HepG2 (cell line): ENCODE data around the gene HYOU1. TPM values are rescaled to one million over a fixed set of nuclear protein-coding genes. Genes with fewer than 3 reads are reported as not detected.

Experiments used
- EHMT2 ChIP-seq: fragments of 200-600 bp; sonication (generic); IDR thresholded peaks from 2 replicates; pipeline ENCODE4 v1.7.0; 2017; ENCODE audit warnings: antibody characterized with exemption, low read depth, low read length, borderline replicate concordance
- GTF2F1 ChIP-seq: fragments of 150-350 bp; IDR thresholded peaks from 2 replicates; pipeline ENCODE4 v1.6.1; 2014; ENCODE audit warnings: low read length
- GZF1 ChIP-seq: sonication (generic); formaldehyde crosslinking; IDR thresholded peaks from 2 replicates; pipeline ENCODE4 v1.5.1; 2020; ENCODE audit warnings: mild to moderate bottlenecking, missing genetic modification reagents
- HDAC1 ChIP-seq: sonication (generic); formaldehyde crosslinking; IDR thresholded peaks from 2 replicates; pipeline ENCODE4 v1.5.1; 2020; ENCODE audit warnings: mild to moderate bottlenecking, missing genetic modification reagents
- HNRNPUL1 ChIP-seq: fragments of 200-400 bp; formaldehyde crosslinking; IDR thresholded peaks from 2 replicates; pipeline ENCODE4 v1.6.1; 2017; ENCODE audit warnings: low read depth, mild to moderate bottlenecking, low read length, moderate library complexity
- HOXA9 ChIP-seq: sonication (generic); formaldehyde crosslinking; IDR thresholded peaks from 2 replicates; pipeline ENCODE4 v1.8.1; 2022; ENCODE audit warnings: missing genetic modification reagents, mild to moderate bottlenecking, moderate library complexity, borderline replicate concordance
- KAT2B ChIP-seq: fragments of 150-350 bp; IDR thresholded peaks from 2 replicates; pipeline ENCODE4 v1.6.1; 2014; ENCODE audit warnings: low read depth, low read length, borderline replicate concordance
- MXI1 ChIP-seq: IDR thresholded peaks from 3 replicates; pipeline ENCODE4 v1.6.1; 2012; ENCODE audit warnings: low read depth, low read length, inconsistent platforms, borderline replicate concordance
- NFIC ChIP-seq: IDR thresholded peaks from 2 replicates; pipeline ENCODE4 v1.6.1; 2012; ENCODE audit warnings: mild to moderate bottlenecking, low read length, inconsistent platforms
- NFKBIZ ChIP-seq: IDR thresholded peaks from 2 replicates; pipeline ENCODE4 v1.6.1; 2018; ENCODE audit warnings: missing genetic modification reagents, missing compliant biosample characterization
- NONO ChIP-seq, 2 experiments: fragments of 450-650 bp in 1 of 2; sonication (generic) in 1 of 2; formaldehyde crosslinking in 1 of 2; IDR thresholded peaks in 1 of 2; conservative IDR thresholded peaks in 1 of 2; 2 replicates each; pipeline versions ENCODE4 v1.6.1 to v1.8.0; 2017 to 2022; ENCODE audit warnings: mild to moderate bottlenecking in 1 of 2, missing genetic modification reagents in 1 of 2, moderate library complexity in 1 of 2
- SMAD1 ChIP-seq: sonication (generic); formaldehyde crosslinking; IDR thresholded peaks from 2 replicates; pipeline ENCODE4 v1.4.0; 2020; ENCODE audit warnings: missing genetic modification reagents, low read depth, mild to moderate bottlenecking, borderline replicate concordance
- STAT5B ChIP-seq: sonication (generic); formaldehyde crosslinking; IDR thresholded peaks from 2 replicates; pipeline ENCODE4 v1.4.0; 2020; ENCODE audit warnings: missing genetic modification reagents
- TRIM24 ChIP-seq: sonication (generic); formaldehyde crosslinking; IDR thresholded peaks from 2 replicates; pipeline ENCODE4 v1.8.0; 2022; ENCODE audit warnings: mild to moderate bottlenecking, missing genetic modification reagents
- U2AF2 ChIP-seq: fragments of 200-400 bp; formaldehyde crosslinking; IDR thresholded peaks from 2 replicates; pipeline ENCODE4 v1.6.1; 2017; ENCODE audit warnings: low read depth, mild to moderate bottlenecking, low read length
- ZFP82 ChIP-seq: sonication (generic); formaldehyde crosslinking; IDR thresholded peaks from 2 replicates; pipeline ENCODE4 v1.5.1; 2020; ENCODE audit warnings: mild to moderate bottlenecking, missing genetic modification reagents, borderline replicate concordance
- ZNF160 ChIP-seq: sonication (generic); formaldehyde crosslinking; IDR thresholded peaks from 2 replicates; pipeline ENCODE4 v1.8.0; 2022; ENCODE audit warnings: mild to moderate bottlenecking, inconsistent platforms, missing genetic modification reagents
- ZNF33A ChIP-seq: sonication (generic); formaldehyde crosslinking; IDR thresholded peaks from 2 replicates; pipeline ENCODE4 v1.5.1; 2020; ENCODE audit warnings: missing genetic modification reagents, mild to moderate bottlenecking, moderate library complexity, borderline replicate concordance
- ZNF569 ChIP-seq: sonication (generic); formaldehyde crosslinking; IDR thresholded peaks from 2 replicates; pipeline ENCODE4 v1.5.0; 2020; ENCODE audit warnings: mild to moderate bottlenecking, missing genetic modification reagents, moderate library complexity, borderline replicate concordance
- ZNF652 ChIP-seq: IDR thresholded peaks from 2 replicates; pipeline ENCODE4 v1.6.1; 2016; ENCODE audit warnings: low read depth, borderline replicate concordance
- ZSCAN22 ChIP-seq: sonication (generic); formaldehyde crosslinking; IDR thresholded peaks from 2 replicates; pipeline ENCODE4 v1.4.0; 2020; ENCODE audit warnings: mild to moderate bottlenecking, missing genetic modification reagents
- polyA plus RNA-seq, 8 experiments: library from polyadenylated mRNA; depleted of rRNA in 3 of 8; stranded (reverse) in 7 of 8; unstranded in 1 of 8; fragments of >200 nt; fragmentation: Illumina TruSeq in 4 of 8; extraction: Trizol in 4 of 8; gene quantifications; 2 replicates each; pipeline versions ENCODE4 v1.2.1 to v1.2.3, GENCODE V29; 2011 to 2016; ENCODE audit warnings: low read depth in 4 of 8, missing spikeins in 1 of 8, mixed read lengths in 1 of 8; ENCODE audit not compliant: insufficient read depth in 1 of 8
- total RNA-seq, 5 experiments: library from RNA; depleted of rRNA; stranded (reverse); fragments of >200 nt; fragmentation: Illumina TruSeq; extraction: Trizol; gene quantifications; 2 replicates each; pipeline ENCODE4 v1.2.3, GENCODE V29; 2016; ENCODE audit warnings: low read depth in 1 of 5
- TF ChIP-seq, protein P1 (sequence below): sonication (generic); formaldehyde crosslinking; IDR thresholded peaks from 2 replicates; pipeline ENCODE4 v1.5.0; 2020; ENCODE audit warnings: missing genetic modification reagents, mild to moderate bottlenecking, borderline replicate concordance
- TF ChIP-seq, protein P2 (sequence below): sonication (generic); formaldehyde crosslinking; IDR thresholded peaks from 2 replicates; pipeline ENCODE4 v1.8.1; 2023; ENCODE audit warnings: mild to moderate bottlenecking, moderate library complexity, missing genetic modification reagents
- TF ChIP-seq, protein P3 (sequence below): sonication (generic); formaldehyde crosslinking; IDR thresholded peaks from 2 replicates; pipeline ENCODE4 v1.5.0; 2020; ENCODE audit warnings: mild to moderate bottlenecking, low read depth, missing genetic modification reagents, borderline replicate concordance
- TF ChIP-seq, protein P4 (sequence below): sonication (generic); formaldehyde crosslinking; IDR thresholded peaks from 2 replicates; pipeline ENCODE4 v1.4.0; 2020; ENCODE audit warnings: mild to moderate bottlenecking, missing genetic modification reagents
- TF ChIP-seq, protein P5 (sequence below): IDR thresholded peaks from 2 replicates; pipeline ENCODE4 v1.6.1; 2016; ENCODE audit warnings: low read depth, control low read depth

HYOU1 gene
- total and polyA plus RNA-seq, 2 of the 13 experiments (the other 11 are each of a cell fraction or from before 2014, with no cell fraction given) = 127 to 155 TPM

DNA sequence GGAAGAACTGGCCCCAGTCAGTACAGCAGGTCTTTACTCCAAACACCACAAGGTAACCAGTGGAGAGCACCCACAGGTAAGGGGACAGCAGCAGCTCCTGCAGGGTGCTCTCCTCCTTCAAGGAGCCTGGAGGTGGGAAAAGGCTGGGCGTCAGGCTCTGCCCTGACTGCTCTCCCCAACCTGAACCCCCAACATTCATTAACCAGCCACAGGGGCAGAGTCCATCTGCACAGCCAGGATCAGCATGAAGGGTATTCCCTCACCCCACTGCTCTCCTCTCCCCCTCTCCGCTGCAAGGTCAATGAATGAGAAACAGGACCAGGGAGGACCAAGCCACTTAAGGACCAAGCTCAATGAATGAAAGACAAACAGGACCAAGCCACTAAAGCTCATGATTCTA, 30.0 kb downstream of the HYOU1 start (continued):
- TF ChIP-seq GZF1 (CRISPR knock-in tag) (no peak), NFKBIZ (CRISPR knock-in tag) (no peak), ZNF160 (CRISPR knock-in tag) (no peak), ZNF569 (no peak), KAT2B (no peak), HOXA9 (CRISPR knock-in tag) (no peak), SMAD1 (no peak), MXI1 (no peak), U2AF2 (no peak), HNRNPUL1 (no peak), NONO (IDR thresholded peaks at IDR 0.05) (no peak), NONO (CRISPR knock-in tag; conservative IDR thresholded peaks at IDR 0.05) (peak; percentile 57; the same call in 1 of the 2 replicates), TRIM24 (CRISPR knock-in tag) (no peak), STAT5B (CRISPR knock-in tag) (no peak), HDAC1 (CRISPR knock-in tag) (0 out of 2 replicates have a peak, but pooled peaks have one; percentile 34), NFIC (no peak), ZNF652 (CRISPR knock-in tag) (no peak), EHMT2 (no peak), ZNF33A (CRISPR knock-in tag) (no peak), GTF2F1 (no peak), ZSCAN22 (CRISPR knock-in tag) (no peak), ZFP82 (CRISPR knock-in tag) (no peak)
- TF ChIP-seq, protein P1, sequence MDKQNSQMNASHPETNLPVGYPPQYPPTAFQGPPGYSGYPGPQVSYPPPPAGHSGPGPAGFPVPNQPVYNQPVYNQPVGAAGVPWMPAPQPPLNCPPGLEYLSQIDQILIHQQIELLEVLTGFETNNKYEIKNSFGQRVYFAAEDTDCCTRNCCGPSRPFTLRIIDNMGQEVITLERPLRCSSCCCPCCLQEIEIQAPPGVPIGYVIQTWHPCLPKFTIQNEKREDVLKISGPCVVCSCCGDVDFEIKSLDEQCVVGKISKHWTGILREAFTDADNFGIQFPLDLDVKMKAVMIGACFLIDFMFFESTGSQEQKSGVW (CRISPR knock-in tag) = no peak
- TF ChIP-seq, protein P2, sequence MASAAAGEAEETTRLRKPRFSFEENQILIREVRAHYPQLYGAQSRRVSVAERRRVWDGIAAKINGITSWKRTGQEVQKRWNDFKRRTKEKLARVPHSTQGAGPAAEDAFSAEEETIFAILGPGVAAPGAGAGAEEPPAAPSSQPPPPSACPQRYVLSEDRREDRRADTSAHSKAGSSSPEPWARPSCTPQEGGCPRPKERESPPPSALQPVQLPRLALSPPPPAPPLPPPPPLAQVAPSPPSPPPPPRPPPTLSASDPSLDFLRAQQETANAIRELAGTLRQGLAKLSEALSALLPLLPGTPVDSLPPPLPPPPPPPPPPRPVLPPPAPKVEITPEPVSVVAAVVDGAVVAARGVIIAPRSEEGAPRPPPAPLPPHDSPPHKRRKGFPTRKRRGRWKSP (CRISPR knock-in tag) = no peak
- TF ChIP-seq, protein P3, sequence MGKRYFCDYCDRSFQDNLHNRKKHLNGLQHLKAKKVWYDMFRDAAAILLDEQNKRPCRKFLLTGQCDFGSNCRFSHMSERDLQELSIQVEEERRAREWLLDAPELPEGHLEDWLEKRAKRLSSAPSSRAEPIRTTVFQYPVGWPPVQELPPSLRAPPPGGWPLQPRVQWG = no peak
- TF ChIP-seq, protein P4, sequence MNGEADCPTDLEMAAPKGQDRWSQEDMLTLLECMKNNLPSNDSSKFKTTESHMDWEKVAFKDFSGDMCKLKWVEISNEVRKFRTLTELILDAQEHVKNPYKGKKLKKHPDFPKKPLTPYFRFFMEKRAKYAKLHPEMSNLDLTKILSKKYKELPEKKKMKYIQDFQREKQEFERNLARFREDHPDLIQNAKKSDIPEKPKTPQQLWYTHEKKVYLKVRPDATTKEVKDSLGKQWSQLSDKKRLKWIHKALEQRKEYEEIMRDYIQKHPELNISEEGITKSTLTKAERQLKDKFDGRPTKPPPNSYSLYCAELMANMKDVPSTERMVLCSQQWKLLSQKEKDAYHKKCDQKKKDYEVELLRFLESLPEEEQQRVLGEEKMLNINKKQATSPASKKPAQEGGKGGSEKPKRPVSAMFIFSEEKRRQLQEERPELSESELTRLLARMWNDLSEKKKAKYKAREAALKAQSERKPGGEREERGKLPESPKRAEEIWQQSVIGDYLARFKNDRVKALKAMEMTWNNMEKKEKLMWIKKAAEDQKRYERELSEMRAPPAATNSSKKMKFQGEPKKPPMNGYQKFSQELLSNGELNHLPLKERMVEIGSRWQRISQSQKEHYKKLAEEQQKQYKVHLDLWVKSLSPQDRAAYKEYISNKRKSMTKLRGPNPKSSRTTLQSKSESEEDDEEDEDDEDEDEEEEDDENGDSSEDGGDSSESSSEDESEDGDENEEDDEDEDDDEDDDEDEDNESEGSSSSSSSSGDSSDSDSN (CRISPR knock-in tag) = no peak
- TF ChIP-seq, protein P5, sequence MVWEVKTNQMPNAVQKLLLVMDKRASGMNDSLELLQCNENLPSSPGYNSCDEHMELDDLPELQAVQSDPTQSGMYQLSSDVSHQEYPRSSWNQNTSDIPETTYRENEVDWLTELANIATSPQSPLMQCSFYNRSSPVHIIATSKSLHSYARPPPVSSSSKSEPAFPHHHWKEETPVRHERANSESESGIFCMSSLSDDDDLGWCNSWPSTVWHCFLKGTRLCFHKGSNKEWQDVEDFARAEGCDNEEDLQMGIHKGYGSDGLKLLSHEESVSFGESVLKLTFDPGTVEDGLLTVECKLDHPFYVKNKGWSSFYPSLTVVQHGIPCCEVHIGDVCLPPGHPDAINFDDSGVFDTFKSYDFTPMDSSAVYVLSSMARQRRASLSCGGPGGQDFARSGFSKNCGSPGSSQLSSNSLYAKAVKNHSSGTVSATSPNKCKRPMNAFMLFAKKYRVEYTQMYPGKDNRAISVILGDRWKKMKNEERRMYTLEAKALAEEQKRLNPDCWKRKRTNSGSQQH (CRISPR knock-in tag) = 0 out of 2 replicates have a peak, but pooled peaks have one; percentile 68
